SK-N-SH (cell line): ENCODE data around the gene FH.
A peak's percentile ranks its signal among the peaks of the same experiment; 100 is the strongest.

Experiments used
- CTCF ChIP-seq: fragments of 200-600 bp; sonication (generic); IDR thresholded peaks from 2 replicates; pipeline ENCODE4 v1.6.1; 2017; ENCODE audit warnings: antibody characterized with exemption, mild to moderate bottlenecking, moderate library complexity
- EP300 ChIP-seq, 2 experiments: IDR thresholded peaks; 2 replicates each; pipeline versions ENCODE4 v1.4.0 to v1.6.1; 2012; ENCODE audit warnings: borderline replicate concordance in 1 of 2, low read depth in 1 of 2, low read length in 1 of 2
- EZH2phosphoT487 ChIP-seq: fragments of 200-600 bp; sonication (generic); IDR thresholded peaks from 2 replicates; pipeline ENCODE4 v1.6.1; 2017; ENCODE audit warnings: low read depth, mixed run types, mild to moderate bottlenecking, antibody characterized with exemption, moderate library complexity, borderline replicate concordance
- FOSL2 ChIP-seq: IDR thresholded peaks from 2 replicates; pipeline ENCODE4 v1.4.0; 2012; ENCODE audit warnings: low read depth, mild to moderate bottlenecking, moderate library complexity, borderline replicate concordance
- IRF3 ChIP-seq: fragments of 150-350 bp; IDR thresholded peaks from 2 replicates; pipeline ENCODE4 v1.6.1; 2016; ENCODE audit warnings: mild to moderate bottlenecking, low read depth, low read length
- MAX ChIP-seq: IDR thresholded peaks from 2 replicates; pipeline ENCODE4 v1.4.0; 2012; ENCODE audit warnings: low read depth
- NRF1 ChIP-seq: IDR thresholded peaks from 2 replicates; pipeline ENCODE4 v1.6.1; 2012; ENCODE audit warnings: low read depth, mild to moderate bottlenecking, low read length
- PBX3 ChIP-seq: IDR thresholded peaks from 2 replicates; pipeline ENCODE4; 2012
- POLR2AphosphoS5 ChIP-seq: IDR thresholded peaks from 2 replicates; pipeline ENCODE4 v1.6.1; 2012; ENCODE audit warnings: low read depth, low read length
- RFX5 ChIP-seq: IDR thresholded peaks from 2 replicates; pipeline ENCODE4 v1.6.1; 2012; ENCODE audit warnings: mild to moderate bottlenecking, improper control_type of control experiment, low read length
- SIN3A ChIP-seq: IDR thresholded peaks from 2 replicates; pipeline ENCODE4 v1.6.1; 2012; ENCODE audit warnings: low read depth, mild to moderate bottlenecking, low read length, moderate library complexity, borderline replicate concordance
- TAF1 ChIP-seq: IDR thresholded peaks from 2 replicates; pipeline ENCODE4 v1.6.1; 2012; ENCODE audit warnings: low read depth, mild to moderate bottlenecking, low read length, moderate library complexity, borderline replicate concordance
- USF2 ChIP-seq: fragments of 150-350 bp; IDR thresholded peaks from 2 replicates; pipeline ENCODE4 v1.6.1; 2017; ENCODE audit warnings: antibody characterized with exemption, low read length, low read depth, borderline replicate concordance

GRCh38 chr1:241499910-241500309 lies 19.6 kb downstream of the FH start:
- peak; percentile 77 for TF ChIP-seq CTCF
- no peak for TF ChIP-seq FOSL2
- no peak for TF ChIP-seq SIN3A
- TF ChIP-seq TAF1, result no peak
- TF ChIP-seq EZH2phosphoT487, result no peak
- TF ChIP-seq NRF1, result no peak
- TF ChIP-seq EP300 (IDR thresholded peaks at IDR 0.05; ENCODE audit: borderline replicate concordance in 1 of 2, low read depth in 1 of 2, low read length in 1 of 2), result no peak
- no peak for TF ChIP-seq USF2
- no peak for TF ChIP-seq MAX
- no peak for TF ChIP-seq POLR2AphosphoS5
- no peak for TF ChIP-seq RFX5
- no peak for TF ChIP-seq IRF3
- TF ChIP-seq PBX3, result no peak
